Left forelimb (tissue), 1 donor: ENCODE results near the gene SLC25A53.
"Not testable (repeated sequence)": the region's sequence is repeated elsewhere in the genome, so short reads cannot be mapped to it uniquely, and the experiment has no call there.

Experiments
- DNase-seq: peaks from one replicate; pipeline ENCODE4 v3.0.0-alpha.2; 2018; ENCODE audit warnings: low spot score

SLC25A53 gene

DNA sequence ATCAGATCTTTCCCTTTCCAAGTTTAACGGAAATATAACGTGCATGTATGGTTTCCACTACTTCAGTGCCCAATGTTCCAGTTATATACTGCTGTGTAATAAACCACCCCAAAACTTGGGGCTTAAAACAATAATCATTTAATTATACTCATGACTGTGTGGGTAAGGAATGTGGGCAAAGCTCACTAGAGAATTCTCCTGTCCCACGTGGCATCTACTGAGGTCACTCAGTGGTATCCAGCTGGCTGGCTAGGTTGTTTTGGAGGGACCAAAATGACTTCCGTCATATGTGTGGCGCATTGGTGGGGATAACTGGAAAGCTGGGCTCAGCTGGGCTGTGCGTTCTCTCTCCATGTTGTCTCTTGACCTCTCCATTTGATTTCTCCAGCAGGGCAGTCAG, 26.0 kb downstream of the SLC25A53 start:
- no peak for DNase-seq

DNA sequence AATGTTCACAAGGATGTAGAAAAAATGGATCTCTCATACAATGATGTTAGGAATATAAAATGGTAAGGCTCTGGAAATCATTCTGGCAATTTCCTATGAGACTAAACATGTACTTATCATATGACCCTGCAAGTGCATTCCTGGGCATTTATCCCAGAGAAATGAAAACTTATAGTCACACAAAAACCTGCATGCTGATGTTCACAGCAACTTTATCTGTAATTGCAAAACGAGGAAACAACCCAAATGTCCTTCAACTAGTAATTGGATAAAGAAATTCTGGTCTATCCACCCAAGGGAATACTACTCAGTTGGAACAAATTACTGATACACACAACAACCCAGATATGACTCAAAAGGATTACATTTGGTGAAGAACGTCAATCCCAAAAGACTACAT, 30.0 kb downstream of the SLC25A53 start:
- DNase-seq, result no peak

DNA sequence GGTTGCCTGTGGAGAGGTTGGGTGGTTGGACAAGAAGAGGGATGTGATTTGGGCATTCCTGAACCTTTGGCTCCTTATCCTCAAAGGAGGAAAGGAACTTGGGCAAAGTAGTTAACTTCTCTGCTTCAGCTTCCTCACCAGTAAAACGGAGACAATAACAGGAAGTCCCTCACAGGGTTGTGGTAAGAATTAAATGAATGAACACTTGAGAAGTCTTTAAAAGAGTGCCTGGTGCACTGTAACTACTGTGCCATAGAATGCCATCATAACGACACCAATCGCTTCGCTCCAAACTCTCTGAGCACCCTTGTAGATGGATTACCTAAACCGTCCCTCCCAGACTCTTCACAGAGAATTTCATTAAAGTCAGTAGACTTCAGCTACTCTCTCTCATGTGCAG, 34.0 kb downstream of the SLC25A53 start:
- DNase-seq, result no peak

DNA sequence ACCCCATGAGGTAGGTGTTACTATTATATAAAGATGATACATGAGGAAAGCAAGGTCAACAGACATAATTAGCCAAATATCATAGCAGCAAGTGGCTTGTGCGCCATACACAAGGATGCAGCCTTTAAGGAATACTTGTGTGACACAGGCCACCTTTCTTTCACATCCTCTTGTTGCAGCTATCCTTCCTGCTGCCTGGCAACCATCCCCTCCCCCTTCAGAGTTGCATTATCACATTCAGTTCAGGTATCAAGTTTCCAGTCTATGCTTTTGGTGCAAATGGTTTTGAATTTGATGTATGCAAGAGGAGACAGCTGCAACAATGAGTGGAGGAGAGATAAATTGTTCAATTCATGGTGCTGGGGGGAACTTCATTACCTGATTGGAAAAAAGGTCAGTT, 38.0 kb downstream of the SLC25A53 start:
- DNase-seq, result no peak

DNA sequence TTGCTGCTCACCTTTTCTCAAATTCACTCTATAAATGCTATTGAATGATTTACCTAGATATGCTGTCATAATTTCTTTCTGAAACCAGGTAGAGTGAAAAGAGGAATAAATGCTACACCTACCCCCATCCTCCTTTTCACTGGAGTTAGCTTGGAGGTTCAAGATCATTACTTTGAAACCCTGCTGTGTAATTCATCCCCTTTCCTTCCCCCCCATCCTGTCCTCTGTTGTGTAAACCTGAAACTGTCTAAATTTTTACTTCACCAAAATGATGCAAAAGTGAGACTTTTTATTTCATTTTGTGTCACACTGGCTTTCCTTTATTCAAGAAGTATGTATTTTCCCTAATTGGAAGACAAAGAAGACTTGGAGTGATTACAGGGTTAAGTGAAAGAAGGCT, 39.0 kb downstream of the SLC25A53 start:
- DNase-seq, result no peak

DNA sequence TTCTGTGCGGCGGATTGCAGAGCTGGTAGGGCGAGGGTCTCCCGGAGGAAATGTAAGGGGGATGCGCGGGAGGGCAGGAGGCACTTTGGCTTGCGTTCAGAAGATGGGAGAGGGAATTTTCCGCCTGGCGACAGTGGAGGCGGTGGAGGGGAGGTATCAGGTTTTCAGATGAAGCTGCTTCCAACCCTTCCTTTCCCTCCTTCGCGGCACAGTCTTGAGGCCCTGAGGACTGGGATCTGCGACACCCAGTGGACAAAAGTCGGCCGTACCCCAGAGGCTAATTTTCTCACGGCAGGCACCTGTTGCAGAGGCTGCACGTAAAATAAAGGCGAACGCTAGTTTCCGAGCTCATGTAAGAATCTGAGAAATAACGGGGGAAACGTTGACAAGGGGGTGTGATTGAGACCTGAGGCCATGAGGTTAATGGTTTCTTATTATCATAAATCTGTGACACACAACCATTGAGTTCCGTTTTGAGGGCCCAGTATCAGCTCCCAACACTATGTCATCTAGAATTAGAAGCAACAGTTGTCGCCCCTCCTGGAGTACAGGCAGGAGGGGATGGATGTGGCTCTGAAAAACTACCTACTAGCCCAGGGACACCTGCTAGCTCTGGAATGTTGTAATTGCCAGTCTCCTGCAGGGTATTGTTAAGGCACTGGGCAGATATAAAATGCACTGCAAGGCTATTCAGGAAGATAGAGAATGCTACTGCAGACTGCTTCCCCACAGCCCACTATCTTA, 43.4 kb downstream of the SLC25A53 start:
- DNase-seq, result no peak

DNA sequence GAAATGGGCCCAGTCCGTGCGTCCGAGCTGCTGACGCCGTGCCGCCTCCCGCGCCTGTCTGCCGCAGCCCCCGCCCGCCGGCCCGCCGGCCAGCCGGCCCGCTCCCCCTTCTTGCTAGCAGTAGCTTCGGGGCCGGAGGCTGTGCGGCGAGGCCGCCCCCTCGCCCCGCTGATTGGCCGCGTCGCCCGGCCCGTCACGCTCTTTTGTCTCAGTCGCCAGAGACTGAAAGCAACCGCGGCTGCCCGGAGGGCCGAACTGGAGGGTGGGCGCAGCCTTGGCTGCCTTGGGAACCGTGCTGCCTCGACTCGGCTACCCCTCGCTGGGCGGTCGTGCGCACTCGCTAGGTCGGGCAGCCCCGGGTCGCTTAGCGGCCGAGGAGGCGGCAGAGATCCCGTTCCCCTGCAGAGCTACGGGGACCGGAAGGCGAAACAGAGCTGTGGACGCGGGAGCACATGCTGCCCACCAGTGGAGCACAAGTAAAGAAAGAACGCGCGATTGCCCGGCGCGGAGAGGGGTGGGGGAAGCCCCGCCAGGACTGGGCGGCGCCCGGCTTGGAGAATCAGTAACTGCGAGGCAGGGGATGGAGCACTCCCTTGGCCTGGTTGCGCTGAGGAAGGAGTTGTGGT, 44.4 kb downstream of the SLC25A53 start, which contains the start of gene ZCCHC18:
TSS of gene ZCCHC18 (plus strand) at position 198 of the 626 bp plus-strand sequence. CDS start 1,589 bp downstream, outside the sequence.
- DNase-seq, result peak; percentile 78

DNA sequence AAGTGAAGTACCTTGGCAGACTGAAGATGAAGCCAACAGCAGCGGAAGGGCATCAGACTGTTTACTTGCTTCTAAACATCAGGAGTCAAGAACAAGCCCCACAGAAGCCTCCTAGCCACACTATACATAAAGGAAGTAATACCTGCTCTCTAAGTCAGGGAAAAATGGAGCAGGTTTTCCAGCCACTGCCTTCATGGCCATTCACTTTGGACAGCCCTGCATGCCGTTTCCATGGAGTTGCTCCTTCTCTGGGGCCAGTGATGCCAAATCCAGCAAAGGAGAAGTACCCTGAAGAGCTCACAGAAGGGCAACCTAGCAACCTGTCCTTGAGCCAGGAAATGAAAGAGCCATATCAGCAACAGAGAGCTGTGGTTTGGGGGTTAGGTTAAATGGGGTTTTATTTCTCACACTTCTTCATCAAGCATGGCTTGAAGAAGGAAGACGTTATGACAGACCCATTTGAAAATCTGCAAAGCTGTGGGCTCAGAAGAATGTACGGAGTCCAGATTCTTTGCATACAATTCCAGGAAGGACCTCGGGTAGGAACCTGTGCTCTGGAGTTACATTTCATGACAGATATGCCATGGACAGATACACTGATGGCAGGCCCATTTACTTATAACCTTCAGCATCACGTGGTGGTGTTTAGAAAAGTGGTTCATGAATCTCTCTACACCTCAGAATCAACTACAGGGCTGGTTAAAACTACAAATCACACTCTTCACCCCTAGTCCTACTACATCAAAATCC, 46.1 kb downstream of the SLC25A53 start:
- DNase-seq, result not testable (repeated sequence)

DNA sequence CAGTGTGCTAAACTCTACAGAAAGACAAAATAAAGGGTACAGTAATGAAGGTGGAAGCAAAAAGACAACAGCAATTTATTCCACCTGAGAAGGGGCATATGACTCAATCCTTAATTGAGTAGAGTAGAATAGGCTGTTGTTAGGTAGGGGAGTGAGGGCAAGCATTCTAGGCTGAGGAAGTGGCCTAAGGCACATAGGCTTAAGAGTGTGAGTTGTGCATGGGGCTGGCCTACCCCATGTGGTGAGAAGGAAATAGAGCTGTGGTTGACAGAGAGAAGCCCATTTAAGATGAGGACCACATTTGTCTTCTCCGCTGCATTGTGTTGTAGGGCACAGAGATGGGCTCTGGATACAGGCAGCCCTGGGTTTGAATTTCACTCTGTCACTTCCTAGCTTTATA, 47.9 kb downstream of the SLC25A53 start:
- DNase-seq, result no peak

DNA sequence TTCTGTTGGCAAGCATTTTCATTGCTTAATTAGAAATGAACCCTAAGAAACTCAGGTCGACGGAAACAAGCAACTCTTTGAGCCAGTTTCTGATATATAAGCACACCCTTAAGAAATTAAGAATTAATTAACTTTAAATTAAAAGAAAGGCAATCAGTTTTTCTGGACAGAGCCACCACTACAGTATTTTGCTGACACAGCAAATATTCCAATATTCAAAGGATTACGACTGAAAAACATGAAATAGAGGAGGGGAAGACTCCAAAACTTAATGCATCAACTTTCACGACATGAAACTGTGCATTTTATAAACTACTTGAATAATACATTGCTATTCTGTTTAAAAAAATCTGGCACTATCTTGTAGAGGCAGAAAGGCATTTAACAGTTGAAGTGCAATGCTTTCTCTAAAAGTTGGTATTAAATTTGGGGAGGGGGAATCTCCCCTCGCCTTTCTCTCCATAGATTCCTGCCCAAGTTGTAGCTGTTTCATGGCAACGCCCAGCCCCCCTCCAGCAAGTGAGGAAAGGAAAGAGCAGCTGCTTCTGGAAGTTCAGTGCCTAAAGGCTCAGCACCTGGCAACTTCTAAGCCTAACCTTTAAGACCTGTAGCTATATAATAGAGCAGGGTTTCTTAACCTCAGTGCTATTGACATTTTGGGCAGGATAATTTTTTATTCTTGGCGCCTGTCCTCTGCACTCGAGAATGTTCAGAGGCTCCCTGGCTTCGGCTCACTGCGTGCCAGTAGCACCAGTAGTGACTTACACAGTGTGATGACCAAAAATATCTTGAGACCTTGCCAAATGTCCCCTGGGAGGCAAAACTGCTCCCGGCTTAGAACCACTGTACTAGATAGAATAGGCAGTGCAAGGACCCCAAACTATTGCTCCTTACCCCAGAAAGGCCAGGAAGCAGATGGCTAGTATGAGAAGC, 51.2 kb downstream of the SLC25A53 start:
- no peak for DNase-seq

DNA sequence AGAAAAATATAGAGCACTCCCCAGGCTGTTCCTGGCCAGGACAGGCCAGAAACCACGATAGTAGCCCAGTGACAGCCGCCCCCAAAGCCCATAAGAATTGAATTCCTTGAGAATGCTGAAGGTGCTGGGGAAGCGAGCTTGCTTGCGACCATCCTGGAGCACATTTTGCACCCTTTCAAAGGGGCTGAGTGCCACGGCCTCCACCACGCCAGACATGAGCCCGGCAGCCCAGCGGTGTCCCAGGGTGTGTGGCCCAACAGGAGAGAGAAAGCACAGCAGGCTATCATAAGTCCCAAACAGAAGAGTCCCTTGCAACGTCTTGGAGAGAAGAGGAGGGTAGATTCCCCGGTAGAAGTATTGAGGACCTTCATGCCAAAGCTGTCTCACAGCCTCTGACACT, 52.1 kb downstream of the SLC25A53 start:
- DNase-seq, result no peak

DNA sequence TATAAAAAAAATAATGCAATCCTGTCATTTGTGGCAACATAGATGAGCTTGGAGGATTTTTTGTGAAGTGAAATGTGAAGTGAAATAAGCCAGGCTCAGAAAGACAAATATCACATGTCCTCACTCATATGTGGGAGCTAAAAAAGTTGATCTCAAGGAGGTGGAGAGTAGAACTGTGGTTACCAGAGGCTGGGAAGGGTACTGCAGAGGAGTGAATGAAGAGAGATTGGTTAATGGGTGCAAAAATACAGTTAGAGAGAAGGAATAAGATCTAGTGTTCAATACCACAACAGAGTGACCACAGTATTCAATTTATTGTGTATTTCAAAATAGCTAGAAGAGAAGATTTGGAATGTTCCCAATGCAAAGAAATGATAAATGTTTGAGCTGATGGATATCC, 57.9 kb downstream of the SLC25A53 start:
- DNase-seq, result no peak

DNA sequence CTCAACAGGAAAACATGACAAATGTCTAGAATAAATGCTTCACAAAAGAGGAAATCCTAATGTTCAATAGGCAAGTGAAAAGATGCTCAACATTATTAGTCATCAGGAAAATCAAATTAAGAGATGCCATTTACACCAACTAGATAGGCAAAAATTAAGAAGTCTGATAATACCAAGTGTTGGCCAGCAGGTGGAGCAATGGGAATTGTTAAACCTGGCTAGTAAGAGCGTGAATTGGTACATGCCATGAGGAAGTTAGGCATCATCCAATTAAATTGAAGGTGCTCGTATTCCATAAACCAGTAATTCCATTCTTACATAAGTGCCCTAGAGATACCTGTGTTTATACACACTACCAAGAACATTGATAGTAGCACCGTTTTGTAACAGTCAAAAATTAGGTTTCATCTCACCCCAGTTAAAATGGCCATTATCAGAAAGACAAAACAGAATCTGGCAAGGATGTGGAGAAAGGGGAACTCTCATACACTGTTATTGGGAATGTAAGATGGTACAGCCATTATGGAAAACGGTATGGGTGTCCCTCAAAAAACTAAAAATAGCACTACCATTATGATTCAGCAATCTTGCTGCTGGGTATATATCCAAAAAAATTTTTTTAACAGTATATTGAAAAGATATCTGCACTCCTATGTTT, 58.5 kb downstream of the SLC25A53 start:
- no peak for DNase-seq

DNA sequence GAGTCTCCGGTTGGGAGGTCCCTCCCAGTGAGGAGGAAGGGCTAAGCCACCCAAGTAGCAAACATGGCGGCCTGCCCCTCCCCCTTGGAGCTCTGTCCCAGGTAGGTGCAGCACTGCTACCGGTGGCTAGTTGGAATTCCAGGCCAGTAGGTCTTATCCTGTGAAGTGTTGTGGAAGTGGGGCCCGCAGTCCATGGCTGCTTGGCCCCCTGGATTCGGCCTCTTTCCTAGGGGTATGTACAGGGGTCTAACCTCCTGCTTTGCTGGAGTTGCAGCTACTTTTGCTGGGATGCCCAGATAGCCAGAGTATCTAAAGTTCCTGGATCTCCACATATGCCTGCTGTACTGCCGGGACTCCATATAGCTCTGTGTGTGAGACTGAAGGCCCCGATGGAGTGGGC, 70.9 kb downstream of the SLC25A53 start:
- no peak for DNase-seq

DNA sequence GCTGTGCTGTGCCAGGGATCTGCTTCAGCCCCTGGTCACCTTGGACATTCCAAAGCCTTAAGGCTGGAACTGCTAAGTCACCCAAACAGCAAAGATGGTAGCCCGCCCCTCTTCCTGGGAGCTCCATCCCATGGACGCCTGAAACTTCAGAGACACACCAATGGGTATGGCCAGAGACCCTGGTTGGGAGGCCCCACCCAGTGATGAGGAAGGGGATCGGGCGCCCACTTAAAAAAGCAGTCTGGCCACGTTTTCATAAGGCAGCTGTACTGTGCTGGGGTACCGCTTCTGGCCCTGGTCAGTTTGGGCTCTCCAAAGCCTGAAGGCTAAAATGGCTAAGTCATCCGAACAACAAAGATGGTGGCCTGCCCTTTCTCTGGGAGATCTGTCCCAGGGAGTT, 71.3 kb downstream of the SLC25A53 start:
- DNase-seq, result no peak

DNA sequence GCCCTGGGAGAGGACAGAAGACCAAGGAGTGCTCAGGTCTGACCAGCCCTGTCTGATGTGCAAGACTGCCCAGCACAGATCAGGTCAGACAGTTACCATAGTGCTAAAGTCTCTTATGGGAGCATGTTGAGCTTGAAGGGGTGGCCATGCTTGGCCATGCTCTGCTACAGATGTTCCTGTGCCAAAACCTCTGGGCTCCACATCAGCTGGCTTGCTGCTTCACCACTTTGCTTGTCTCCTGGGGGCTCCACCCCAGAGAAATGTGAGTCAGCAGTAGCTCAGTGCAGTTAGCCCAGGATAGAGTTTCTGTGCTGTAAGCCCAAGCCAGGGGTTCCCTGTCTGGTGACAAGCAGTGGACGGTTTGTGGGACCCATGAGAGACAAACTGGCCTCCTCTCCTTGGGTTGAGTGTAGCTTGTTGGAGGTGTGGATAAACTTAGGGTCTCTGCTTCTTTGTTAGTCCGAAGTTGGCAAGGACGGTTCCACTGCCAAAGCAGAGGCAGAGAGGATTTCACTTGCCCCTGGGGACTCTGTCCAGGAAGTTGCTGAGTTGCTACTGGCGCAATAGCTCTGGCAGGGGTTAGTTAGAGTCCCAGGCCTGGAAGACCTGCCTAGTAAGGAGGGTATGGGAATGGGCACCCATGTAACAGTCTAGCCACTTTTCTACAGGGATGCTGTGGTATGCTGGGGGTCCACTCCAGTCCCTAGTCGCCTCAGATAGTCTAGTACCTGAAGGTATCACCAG, 72.1 kb downstream of the SLC25A53 start:
- DNase-seq, result no peak

DNA sequence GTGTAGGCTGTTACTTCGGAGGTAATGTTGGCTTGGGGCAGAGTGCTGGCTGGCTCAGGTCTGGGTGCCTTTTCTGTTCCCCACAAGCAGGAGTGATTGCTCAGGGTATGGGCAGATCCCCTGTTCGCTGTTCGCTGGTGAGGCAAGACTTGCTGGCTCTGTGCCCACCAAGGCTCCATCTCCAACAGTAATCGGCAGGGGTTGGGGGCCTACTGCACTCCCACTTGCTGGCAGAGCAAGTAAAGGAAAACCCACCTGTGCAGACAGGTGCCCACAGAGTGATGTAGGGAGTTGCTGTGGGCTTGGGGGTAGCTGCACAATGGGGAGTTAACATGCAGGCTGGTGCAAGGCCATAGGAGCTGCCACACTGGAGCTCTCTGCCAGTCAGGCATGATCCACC, 72.7 kb downstream of the SLC25A53 start:
- no peak for DNase-seq

DNA sequence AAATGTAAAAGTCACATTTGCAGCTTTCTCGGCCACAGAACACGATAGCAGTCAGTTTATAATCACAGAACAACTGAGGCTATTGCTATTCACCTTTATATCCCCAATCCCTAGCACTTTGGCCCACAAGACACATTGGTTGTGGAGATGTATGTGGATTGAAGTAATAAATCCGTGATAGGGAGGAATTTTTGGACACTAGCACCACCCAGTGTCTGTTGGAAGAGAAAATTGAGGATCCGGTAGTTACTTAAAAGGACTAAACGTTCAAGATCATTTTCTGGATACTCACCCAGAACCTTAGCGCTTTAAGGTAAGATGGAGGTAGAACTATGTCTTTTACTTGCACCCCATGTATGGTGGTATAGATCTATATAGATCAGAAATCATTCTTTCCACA, 79.0 kb downstream of the SLC25A53 start:
- not testable (repeated sequence) for DNase-seq

DNA sequence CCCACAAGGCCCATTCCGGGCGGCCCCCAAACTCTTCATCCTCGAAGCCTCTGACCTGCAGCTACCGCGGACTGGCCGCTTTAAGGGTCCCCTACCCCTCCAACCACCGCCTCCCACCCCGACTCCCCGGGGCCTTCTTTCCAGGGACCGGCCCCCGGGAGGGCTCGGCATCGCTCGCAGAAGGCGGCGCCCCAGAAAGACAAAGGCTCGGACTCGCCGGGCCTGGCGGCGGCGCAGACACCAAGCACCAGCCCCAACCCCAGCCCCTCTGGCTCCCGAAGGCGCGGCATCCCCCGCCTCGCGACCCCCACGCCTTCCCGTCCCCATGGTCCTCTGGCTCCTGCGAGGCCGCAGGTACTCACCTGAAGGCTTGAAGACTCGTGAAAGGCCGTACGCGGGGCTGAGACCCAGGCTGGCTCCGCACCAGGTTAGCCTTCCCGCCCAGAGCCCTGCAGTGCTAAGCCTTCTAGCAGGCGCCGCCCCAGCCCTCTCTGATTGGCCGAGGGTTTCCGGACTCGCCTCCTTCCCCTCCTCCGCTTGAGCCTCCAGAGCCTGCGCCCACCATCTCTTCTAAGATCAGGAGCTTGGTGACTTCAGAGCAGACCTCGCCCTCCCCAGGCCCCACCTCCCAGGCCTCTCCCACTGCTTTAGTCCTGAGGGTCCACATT, 80.9 kb downstream of the SLC25A53 start, which contains the start of gene TMSB15C:
TSS of gene TMSB15C (minus strand) at position 459 of the 668 bp plus-strand sequence.
- DNase-seq, result not testable (repeated sequence)

DNA sequence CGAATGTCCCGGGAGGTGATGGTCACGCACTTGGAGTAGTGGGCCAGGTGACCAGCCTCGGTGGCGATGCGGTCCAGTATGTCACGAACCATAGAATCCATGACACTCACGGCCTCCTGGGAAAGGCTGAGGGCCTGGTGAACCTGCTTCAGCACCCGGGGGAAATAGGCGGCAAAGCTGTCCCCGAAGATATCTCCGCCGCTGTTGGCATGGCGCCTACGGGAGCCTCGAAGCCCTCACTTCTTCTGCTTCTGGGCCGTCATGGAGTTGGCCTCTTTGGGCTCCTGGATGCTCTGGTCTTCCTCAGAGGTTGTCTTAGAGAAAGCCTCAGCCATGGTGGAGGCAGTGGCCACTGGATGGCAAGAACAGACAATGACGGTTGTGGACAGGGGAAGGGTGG, 94.2 kb downstream of the SLC25A53 start:
- not testable (repeated sequence) for DNase-seq
